DMS153 treated with DMSO at 0.1 percent for 48 hours (cell line): ENCODE results near the gene C10orf71.

ENCODE experiments used
- DNase-seq: peaks from one replicate; lab custom pipeline; 2025; ENCODE audit not compliant: unreplicated experiment; lab: John Stamatoyannopoulos, UW

The C10orf71 gene

GRCh38 chr10:49330127-49330665 is 31.2 kb downstream of the C10orf71 start:
- no peak for DNase-seq

- no peak for DNase-seq
Observed at GRCh38 chr10:49331431-49331830, 32.5 kb downstream of the C10orf71 start.

GRCh38 chr10:49332333-49332732 is 33.4 kb downstream of the C10orf71 start:
- DNase-seq = no peak

- no peak for DNase-seq
Observed at GRCh38 chr10:49332768-49333167, 33.8 kb downstream of the C10orf71 start.

- DNase-seq = no peak
Observed at GRCh38 chr10:49333192-49333591, 34.2 kb downstream of the C10orf71 start.

GRCh38 chr10:49334964-49335363 is 36.0 kb downstream of the C10orf71 start:
- DNase-seq = no peak

GRCh38 chr10:49335364-49335972 is 36.5 kb downstream of the C10orf71 start:
- no peak for DNase-seq

GRCh38 chr10:49338604-49339003 is 39.6 kb downstream of the C10orf71 start:
- DNase-seq = no peak

GRCh38 chr10:49344840-49345239 is 45.9 kb downstream of the C10orf71 start:
- no peak for DNase-seq

GRCh38 chr10:49347342-49347741 is 48.4 kb downstream of the C10orf71 start:
- no peak for DNase-seq

GRCh38 chr10:49347827-49348226 is 48.9 kb downstream of the C10orf71 start:
- no peak for DNase-seq

- no peak for DNase-seq
Observed at GRCh38 chr10:49348593-49348992, 49.6 kb downstream of the C10orf71 start.

- DNase-seq = no peak
Observed at GRCh38 chr10:49349390-49349789, 50.4 kb downstream of the C10orf71 start.

GRCh38 chr10:49350138-49350537 is 51.2 kb downstream of the C10orf71 start:
- DNase-seq = no peak

GRCh38 chr10:49350846-49351532 is 52.0 kb downstream of the C10orf71 start:
- no peak for DNase-seq

- no peak for DNase-seq
Observed at GRCh38 chr10:49351669-49352068, 52.7 kb downstream of the C10orf71 start.

- no peak for DNase-seq
Observed at GRCh38 chr10:49352323-49352722, 53.4 kb downstream of the C10orf71 start.

GRCh38 chr10:49353026-49353894 is 54.3 kb downstream of the C10orf71 start:
- DNase-seq = no peak

GRCh38 chr10:49353895-49354566 is 55.1 kb downstream of the C10orf71 start:
- DNase-seq = no peak

GRCh38 chr10:49354593-49354992 is 55.6 kb downstream of the C10orf71 start:
- DNase-seq = no peak

GRCh38 chr10:49355221-49355620 is 56.3 kb downstream of the C10orf71 start:
- no peak for DNase-seq
